Vagina (tissue), 2 donors: ENCODE data around the gene SEZ6L. TPM values are rescaled to one million over a fixed set of nuclear protein-coding genes. Genes with fewer than 3 reads are reported as not detected.

Source experiments
- DNase-seq, 2 donors: peaks; one replicate each; pipeline ENCODE4 v3.0.0-alpha.2; 2017; ENCODE audit errors: extremely low spot score in 2 of 2
- H3K27ac ChIP-seq: fragments of 200-600 bp; sonication (generic); one replicate; pipeline ENCODE4 v1.5.1; 2019
- H3K27me3 ChIP-seq: fragments of 200-600 bp; sonication (generic); one replicate; pipeline ENCODE4 v1.5.1; 2019
- H3K36me3 ChIP-seq, 2 donors: fragments of 200-600 bp; sonication (generic); one replicate each; pipeline ENCODE4 v1.5.1; 2017 to 2019
- H3K4me1 ChIP-seq: fragments of 200-600 bp; sonication (generic); one replicate; pipeline ENCODE4 v1.5.1; 2019
- H3K4me3 ChIP-seq, 2 donors: fragments of 200-600 bp; sonication (generic); 1 replicate in 1 of 2; 2 replicates in 1 of 2; pipeline ENCODE4 v1.5.1; 2016 to 2019
- H3K9me3 ChIP-seq: fragments of 200-600 bp; sonication (generic); one replicate; pipeline ENCODE4 v1.5.1; 2019
- POLR2A ChIP-seq, 2 donors: fragments of 450-650 bp; IDR thresholded peaks; one replicate each; pipeline ENCODE4 v1.6.1; 2017; ENCODE audit warnings: antibody characterized with exemption in 2 of 2, mild to moderate bottlenecking in 2 of 2, moderate library complexity in 2 of 2
- POLR2AphosphoS5 ChIP-seq, 2 donors: sonication (generic); formaldehyde crosslinking; IDR thresholded peaks; one replicate each; pipeline ENCODE4 v1.9.0; 2017; ENCODE audit warnings: antibody characterized with exemption in 2 of 2, mild to moderate bottlenecking in 2 of 2, low read depth in 1 of 2; ENCODE audit not compliant: insufficient read depth in 1 of 2
- intact Hi-C: fragments of 100-400 bp; cut with DNase I; formaldehyde crosslinking; loops from one replicate; pipeline ENCODE4 v1.15.1; 2023
- total RNA-seq: library from RNA; depleted of rRNA; stranded (reverse); fragments of >200 nt; gene quantifications from one replicate; pipeline ENCODE4 v1.2.3, GENCODE V29; 2016
- TF ChIP-seq, protein P1 (sequence below), 3 experiments: fragments of 450-650 bp in 2 of 3; fragments of 200-600 bp in 1 of 3; sonication (generic) in 1 of 3; IDR thresholded peaks; one replicate each; pipeline ENCODE4 v1.5.1; 2017 to 2019; ENCODE audit warnings: antibody characterized with exemption in 3 of 3, mild to moderate bottlenecking in 2 of 3, moderate library complexity in 2 of 3

SEZ6L gene
- total RNA-seq, 1 donor from 2014 or later = 1.2 TPM

GRCh38 chr22:26131589-26132154, 37.6 kb upstream of the SEZ6L start:
- TF ChIP-seq POLR2AphosphoS5 (IDR thresholded peaks at IDR 0.05; ENCODE audit: insufficient read depth in 1 of 2, low read depth in 1 of 2) (no peak), POLR2A (IDR thresholded peaks at IDR 0.05) (no peak)
- TF ChIP-seq, protein P1, sequence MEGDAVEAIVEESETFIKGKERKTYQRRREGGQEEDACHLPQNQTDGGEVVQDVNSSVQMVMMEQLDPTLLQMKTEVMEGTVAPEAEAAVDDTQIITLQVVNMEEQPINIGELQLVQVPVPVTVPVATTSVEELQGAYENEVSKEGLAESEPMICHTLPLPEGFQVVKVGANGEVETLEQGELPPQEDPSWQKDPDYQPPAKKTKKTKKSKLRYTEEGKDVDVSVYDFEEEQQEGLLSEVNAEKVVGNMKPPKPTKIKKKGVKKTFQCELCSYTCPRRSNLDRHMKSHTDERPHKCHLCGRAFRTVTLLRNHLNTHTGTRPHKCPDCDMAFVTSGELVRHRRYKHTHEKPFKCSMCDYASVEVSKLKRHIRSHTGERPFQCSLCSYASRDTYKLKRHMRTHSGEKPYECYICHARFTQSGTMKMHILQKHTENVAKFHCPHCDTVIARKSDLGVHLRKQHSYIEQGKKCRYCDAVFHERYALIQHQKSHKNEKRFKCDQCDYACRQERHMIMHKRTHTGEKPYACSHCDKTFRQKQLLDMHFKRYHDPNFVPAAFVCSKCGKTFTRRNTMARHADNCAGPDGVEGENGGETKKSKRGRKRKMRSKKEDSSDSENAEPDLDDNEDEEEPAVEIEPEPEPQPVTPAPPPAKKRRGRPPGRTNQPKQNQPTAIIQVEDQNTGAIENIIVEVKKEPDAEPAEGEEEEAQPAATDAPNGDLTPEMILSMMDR (IDR thresholded peaks at IDR 0.05) = no peak
- DNase-seq = no peak
- intact Hi-C loops = no loop called here
- H3K4me3 ChIP-seq = no peak overlapping the region
- no peaks in the 10 kb centered on the region for H3K27me3 ChIP-seq
- H3K36me3 ChIP-seq = no peaks in the 10 kb centered on the region
- H3K9me3 ChIP-seq = no peaks in the 10 kb centered on the region
- H3K4me1 ChIP-seq = no peaks in the 10 kb centered on the region
- H3K27ac ChIP-seq = no peak overlapping the region

DNA sequence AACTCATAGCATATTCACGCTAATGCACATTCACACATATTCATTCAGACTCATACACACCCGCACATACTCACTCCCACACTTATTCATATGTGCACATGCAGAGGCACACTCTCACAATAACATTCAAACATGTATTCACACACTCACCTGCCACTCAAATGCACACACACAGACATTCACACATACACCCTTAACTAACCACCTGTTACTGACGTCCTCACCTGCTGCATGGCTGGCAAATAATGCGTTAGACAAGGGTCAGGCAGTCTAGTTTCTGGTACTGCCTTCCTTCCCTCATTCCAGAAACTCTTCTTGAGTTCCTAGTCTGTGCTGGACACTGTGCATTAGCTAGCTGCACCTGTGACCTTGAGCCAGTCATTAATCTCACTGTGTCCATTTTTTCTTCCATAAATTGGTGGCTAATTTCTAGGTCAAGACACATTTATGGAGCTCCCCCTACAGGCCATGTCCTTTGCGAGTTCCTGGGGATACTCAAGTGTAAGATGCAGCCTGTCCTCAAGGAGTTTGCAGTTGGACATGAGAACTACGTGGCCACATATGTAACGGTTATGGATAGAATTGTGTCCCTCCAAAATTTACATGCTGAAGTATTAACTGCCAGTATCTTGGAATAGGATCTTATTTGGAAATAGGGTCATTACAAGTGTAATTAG, 34.5 kb upstream of the SEZ6L start:
- H3K4me1 ChIP-seq = no peaks in the 10 kb centered on the region

DNA sequence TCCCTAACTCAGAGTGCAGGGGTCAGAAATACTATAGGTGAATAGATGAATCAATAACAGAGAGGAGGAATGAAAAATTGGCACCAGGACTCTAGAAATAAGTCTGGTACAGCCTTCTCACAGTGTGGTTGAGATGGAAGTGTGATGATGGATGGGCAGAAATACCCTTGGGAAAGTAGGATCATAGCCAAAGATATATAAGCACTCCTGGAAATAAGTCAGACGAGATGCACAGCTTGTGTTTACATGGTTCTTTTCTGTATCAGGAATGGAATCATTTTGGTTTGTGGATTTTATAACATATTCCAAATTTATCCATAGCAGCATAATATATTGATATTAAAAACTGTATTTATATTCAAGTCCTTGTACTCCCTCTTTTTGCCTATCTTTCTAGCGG, 33.5 kb upstream of the SEZ6L start:
- DNase-seq = no peak
- Histone ChIP-seq H3K27me3 (no peaks in the 10 kb centered on the region), H3K4me1 (no peaks in the 10 kb centered on the region), H3K4me3 (no peak overlapping the region), H3K27ac (no peak overlapping the region), H3K9me3 (no peaks in the 10 kb centered on the region), H3K36me3 (no peaks in the 10 kb centered on the region)
- intact Hi-C loops = no loop called here
- no peak for TF ChIP-seq POLR2AphosphoS5 (IDR thresholded peaks at IDR 0.05; ENCODE audit: insufficient read depth in 1 of 2, low read depth in 1 of 2)

More for the DNA sequence above, 34.5 kb upstream of the SEZ6L start:
- intact Hi-C loops = no loop called here
- Histone ChIP-seq H3K4me3 (no peak overlapping the region), H3K27me3 (no peaks in the 10 kb centered on the region), H3K9me3 (no peaks in the 10 kb centered on the region), H3K27ac (no peak overlapping the region), H3K36me3 (no peaks in the 10 kb centered on the region)
- TF ChIP-seq POLR2AphosphoS5 (IDR thresholded peaks at IDR 0.05; ENCODE audit: insufficient read depth in 1 of 2, low read depth in 1 of 2) (no peak), POLR2A (IDR thresholded peaks at IDR 0.05) (no peak)
- TF ChIP-seq, protein P1 (IDR thresholded peaks at IDR 0.05) = no peak
- no peak for DNase-seq

DNA sequence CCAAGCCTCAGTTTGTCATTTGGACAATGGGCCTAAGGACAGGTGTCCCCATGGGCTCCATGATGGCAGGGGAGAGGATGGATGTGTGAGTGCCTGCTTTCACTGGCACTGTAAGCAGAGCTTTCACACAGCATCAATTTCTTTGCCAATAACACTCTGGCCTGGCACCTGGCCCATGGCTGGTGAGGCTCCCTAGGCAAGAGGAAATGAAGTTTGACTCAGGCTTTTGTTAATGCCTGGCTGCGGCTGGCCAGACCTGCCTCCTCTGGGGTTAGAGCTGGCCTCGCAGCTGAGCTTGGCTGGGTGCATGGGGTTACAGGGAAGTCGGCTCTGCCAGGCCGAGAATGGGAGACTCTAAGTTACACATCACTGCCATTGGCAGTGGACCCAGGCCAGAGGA, 30.0 kb upstream of the SEZ6L start:
- TF ChIP-seq, protein P1 (IDR thresholded peaks at IDR 0.05) = no peak
- no peak for TF ChIP-seq POLR2A (IDR thresholded peaks at IDR 0.05)
- TF ChIP-seq POLR2AphosphoS5 (IDR thresholded peaks at IDR 0.05; ENCODE audit: insufficient read depth in 1 of 2, low read depth in 1 of 2) = no peak
- no peaks in the 10 kb centered on the region for H3K27me3 ChIP-seq
- intact Hi-C loops = no loop called here
- H3K9me3 ChIP-seq = no peaks in the 10 kb centered on the region
- no peaks in the 10 kb centered on the region for H3K4me1 ChIP-seq
- no peaks in the 10 kb centered on the region for H3K36me3 ChIP-seq
- DNase-seq = no peak
- no peak overlapping the region for H3K4me3 ChIP-seq
- H3K27ac ChIP-seq = no peak overlapping the region

GRCh38 chr22:26141831-26142230, 27.4 kb upstream of the SEZ6L start:
- Histone ChIP-seq H3K27me3 (no peaks in the 10 kb centered on the region), H3K4me1 (no peaks in the 10 kb centered on the region)
- DNase-seq = no peak

More at GRCh38 chr22:26141831-26142230, 27.4 kb upstream of the SEZ6L start:
- Histone ChIP-seq H3K9me3 (no peaks in the 10 kb centered on the region), H3K4me3 (no peak overlapping the region), H3K27ac (no peak overlapping the region), H3K36me3 (no peaks in the 10 kb centered on the region)
- intact Hi-C loops = no loop called here
- TF ChIP-seq, protein P1 (IDR thresholded peaks at IDR 0.05) = no peak
- no peak for TF ChIP-seq POLR2A (IDR thresholded peaks at IDR 0.05)
- TF ChIP-seq POLR2AphosphoS5 (IDR thresholded peaks at IDR 0.05; ENCODE audit: insufficient read depth in 1 of 2, low read depth in 1 of 2) = no peak
